GM12878 (cell line): Measurements from ENCODE around the gene NRN1L. TPM values are rescaled to one million over a fixed set of nuclear protein-coding genes. Genes with fewer than 3 reads are reported as not detected.

Experiments
- ATAC-seq: fragments of 200-7000 bp; cut with Tn5 transposase; 3 replicates; pipeline ENCODE4 v1.9.1; 2020; ENCODE audit warnings: mild to moderate bottlenecking, moderate library complexity
- BruUV-seq: library from RNA; stranded (reverse); fragments of 400-500 nt; replicated peaks from 2 replicates; lab custom pipeline; 2021; lab: Mats Ljungman, UMichigan
- CTCF ChIA-PET: fragments of 300-600 bp; sonication (Branson Sonifier 250); formaldehyde crosslinking; extraction: SDS; loops from one replicate; lab custom pipeline; 2021; ENCODE audit warnings: inconsistent platforms; lab: Yijun Ruan, JAX
- POLR2A ChIA-PET: fragments of 350-600 bp; formaldehyde crosslinking; extraction: SDS; loops from one replicate; lab custom pipeline; 2021; ENCODE audit warnings: inconsistent platforms; lab: Charles Lee
- RAD21 ChIA-PET: fragments of 300-600 bp; sonication (Branson Sonifier 250); formaldehyde crosslinking; loops from one replicate; lab custom pipeline; 2023; ENCODE audit warnings: antibody characterized with exemption; ENCODE audit not compliant: unreplicated experiment; lab: Charles Lee
- SMC1A ChIA-PET: fragments of 300-600 bp; sonication (Branson Sonifier 250); formaldehyde crosslinking; loops from one replicate; lab custom pipeline; 2023; ENCODE audit not compliant: unreplicated experiment, uncharacterized antibody; lab: Charles Lee
- DNase-seq: peaks from one replicate; pipeline ENCODE4 v3.0.0-alpha.2; 2011; ENCODE audit warnings: low read depth, low spot score
- FAIRE-seq: peaks from 3 replicates; lab custom pipeline; 2011; peaks lifted over from hg19 to GRCh38; lab: Jason Lieb, UNC
- H2AFZ ChIP-seq: 2 replicates; pipeline ENCODE4 v1.6.0; 2011; ENCODE audit warnings: low read depth, low read length, control low read depth; ENCODE audit not compliant: control insufficient read depth
- H3K27ac ChIP-seq: 2 replicates; pipeline ENCODE4 v1.5.1; 2011; ENCODE audit warnings: control low read depth; ENCODE audit not compliant: control insufficient read depth, insufficient read depth
- H3K27me3 ChIP-seq, 2 experiments: replicated peaks in 1 of 2; 2 replicates each; pipeline versions ENCODE4 v1.6.0 to v1.6.1; 2011; ENCODE audit warnings: low read length in 1 of 2; ENCODE audit not compliant: control insufficient read depth in 2 of 2, insufficient read depth in 2 of 2
- H3K36me3 ChIP-seq, 2 experiments: 2 replicates each; pipeline ENCODE4 v1.5.1; 2011; ENCODE audit warnings: low read length in 1 of 2; ENCODE audit not compliant: control insufficient read depth in 2 of 2, insufficient read depth in 2 of 2
- H3K4me1 ChIP-seq: 2 replicates; pipeline ENCODE4 v1.6.1; 2011; ENCODE audit warnings: mild to moderate bottlenecking, low read length, moderate library complexity, mixed read lengths; ENCODE audit not compliant: control insufficient read depth, insufficient read depth
- H3K4me2 ChIP-seq: 2 replicates; pipeline ENCODE4 v1.6.0; 2011; ENCODE audit warnings: control low read depth; ENCODE audit not compliant: control insufficient read depth, insufficient read depth
- H3K4me3 ChIP-seq: fragments of 200-600 bp; sonication (generic); 2 replicates; pipeline ENCODE4 v1.5.1; 2016
- H3K79me2 ChIP-seq: 2 replicates; pipeline ENCODE4 v1.6.0; 2011; ENCODE audit warnings: low read length; ENCODE audit not compliant: control insufficient read depth, insufficient read depth
- H3K9ac ChIP-seq: 2 replicates; pipeline ENCODE4 v1.8.0; 2011; ENCODE audit warnings: low read length, control low read depth, mixed read lengths; ENCODE audit not compliant: control insufficient read depth, insufficient read depth
- H3K9me3 ChIP-seq: replicated peaks from 3 replicates; pipeline ENCODE4 v1.5.1; 2011; ENCODE audit warnings: mild to moderate bottlenecking, low read length; ENCODE audit not compliant: control insufficient read depth, insufficient read depth
- H4K20me1 ChIP-seq: 2 replicates; pipeline ENCODE4 v1.6.0; 2011; ENCODE audit not compliant: control insufficient read depth, insufficient read depth
- ATF7 ChIP-seq: fragments of 450-650 bp; IDR thresholded peaks from 2 replicates; pipeline ENCODE4 v1.6.1; 2016; ENCODE audit warnings: low read depth, mild to moderate bottlenecking
- CBX5 ChIP-seq: sonication (generic); IDR thresholded peaks from 2 replicates; pipeline ENCODE4 v1.6.1; 2016; ENCODE audit warnings: low read depth, moderate library complexity, mild to moderate bottlenecking, inconsistent platforms
- NRF1 ChIP-seq: conservative IDR thresholded peaks from 2 replicates; pipeline ENCODE4 v1.6.1; 2011; ENCODE audit warnings: mild to moderate bottlenecking, low read depth, low read length, improper control_type of control experiment
- PBX3 ChIP-seq: IDR thresholded peaks from 2 replicates; pipeline ENCODE4 v1.6.1; 2011; ENCODE audit warnings: mild to moderate bottlenecking, low read depth, low read length, moderate library complexity; ENCODE audit not compliant: insufficient replicate concordance
- SPI1 ChIP-seq: IDR thresholded peaks from 2 replicates; pipeline ENCODE4 v1.6.1; 2011; ENCODE audit warnings: low read depth, mild to moderate bottlenecking, low read length, moderate library complexity, borderline replicate concordance; ENCODE audit not compliant: insufficient read depth
- ZNF217 ChIP-seq: fragments of 450-650 bp; IDR thresholded peaks from 2 replicates; pipeline ENCODE4 v1.6.1; 2017; ENCODE audit warnings: antibody characterized with exemption, mild to moderate bottlenecking
- WGBS: methylation state at CpG from one replicate; pipeline ENCODE4 v1.1.6; 2016; ENCODE audit warnings: low lambda C conversion rate; ENCODE audit not compliant: insufficient replicate concordance, insufficient coverage; ENCODE audit errors: missing lambda C conversion rate; 5-methylcytosine and 5-hydroxymethylcytosine counted together
- in situ Hi-C: fragments of 300-500 bp; cut with MboI; formaldehyde crosslinking; loops from 9 replicates; pipeline ENCODE4 v1.14.3; 2018; ENCODE audit warnings: mixed read lengths
- intact Hi-C: fragments of 100-400 bp; cut with micrococcal nuclease; formaldehyde crosslinking; loops from one replicate; pipeline ENCODE4 v1.14.2; 2022; ENCODE audit not compliant: unreplicated experiment
- polyA plus RNA-seq, 11 experiments: library from polyadenylated mRNA; depleted of rRNA in 4 of 11; unstranded in 6 of 11; stranded (reverse) in 5 of 11; fragments of >200 nt; fragmentation: Nextera tagmentation in 4 of 11; fragmentation: Illumina TruSeq in 1 of 11; extraction: Ambion mirVana in 4 of 11; extraction: Trizol in 1 of 11; gene quantifications; 1 replicate in 1 of 11; 2 replicates in 10 of 11; pipeline versions ENCODE4 v1.2.1 to v1.2.3, GENCODE V29; 2011 to 2016; ENCODE audit warnings: inconsistent platforms in 2 of 11, missing spikeins in 2 of 11, low read depth in 1 of 11
- total RNA-seq, 4 experiments: library from RNA; depleted of rRNA in 3 of 4; stranded (reverse); fragments of >200 nt in 3 of 4; fragmentation: Illumina TruSeq in 1 of 4; extraction: Trizol in 1 of 4; gene quantifications; 2 replicates each; pipeline versions ENCODE4 v1.2.1 to v1.2.3, GENCODE V29; 2013 to 2021

NRN1L gene
- total and polyA plus RNA-seq, 10 of the 15 experiments (the other 5 are each of a cell fraction or from before 2014, with no cell fraction given) = 0.11 to 0.99 (median 0.28) TPM; not detected in 3

GRCh38 chr16:67871256-67871655 lies 13.4 kb upstream of the NRN1L start:
- in situ Hi-C loops = no loop called here

GRCh38 chr16:67872131-67872630 lies 12.5 kb upstream of the NRN1L start:
- no TSS peak for BruUV-seq
- Histone ChIP-seq H3K79me2 (peaks cover 28% of the 10 kb centered on the region), H3K27me3 (no peaks in the 10 kb centered on the region), H3K36me3 (peaks cover 12 to 24% of the 10 kb centered on the region in 2 experiments), H3K9ac (peak overlapping the region; percentile 96)
- CTCF ChIA-PET = interaction anchor here (1.0 to 1.4 kb wide), 3 partner anchors 17 to 55 kb away, joined by 3 to 5 read pairs (median 3); no protein-coding TSS in a partner anchor
- RAD21 ChIA-PET = no interaction called here
- TF ChIP-seq PBX3 = no peak
- no peak for TF ChIP-seq ATF7
- peak; percentile 34; the same call in 1 of the 2 replicates for TF ChIP-seq SPI1
- TF ChIP-seq, all 136 proteins: peak for 1
- peaks cover 4% of the 10 kb centered on the region for H4K20me1 ChIP-seq
- FAIRE-seq (no peak), DNase-seq (no peak), ATAC-seq (no peak)
- ChIA-PET SMC1A (interaction anchor here (0.6 to 1.3 kb wide), 2 partner anchors 24 to 37 kb away, joined by 3 read pairs; no protein-coding TSS in a partner anchor), POLR2A (no interaction called here)
- H3K4me2 ChIP-seq = peak overlapping the region; percentile 88
- 50% methylated on average over 2 of the region's 2 CpGs for WGBS
- intact Hi-C loops = no loop called here
- no peak overlapping the region; the same call in 1 of the 2 replicates for H3K4me3 ChIP-seq
- H2AFZ ChIP-seq = peak overlapping the region; percentile 95
- in situ Hi-C loops = no loop called here
- peaks cover 10% of the 10 kb centered on the region for H3K4me1 ChIP-seq
- H3K9me3 ChIP-seq = no peaks in the 10 kb centered on the region
- peak overlapping the region; percentile 78 for H3K27ac ChIP-seq

More at GRCh38 chr16:67871256-67871655, 13.4 kb upstream of the NRN1L start:
- H3K9ac ChIP-seq = no peak overlapping the region
- no peak overlapping the region for H2AFZ ChIP-seq
- ChIA-PET RAD21 (interaction anchor here (0.9 kb wide), 1 partner anchor 27 kb away, joined by 3 read pairs; no protein-coding TSS in a partner anchor), POLR2A (interaction anchor here (0.5 to 2.0 kb wide), 4 partner anchors 31 to 181 kb away, joined by 3 to 5 read pairs (median 4); partner anchors contain the start of gene SLC12A4), CTCF (interaction anchor here (1.0 to 1.4 kb wide), 3 partner anchors 16 to 55 kb away, joined by 3 to 5 read pairs (median 3); no protein-coding TSS in a partner anchor), SMC1A (interaction anchor here (0.6 to 1.3 kb wide), 2 partner anchors 23 to 36 kb away, joined by 3 read pairs; no protein-coding TSS in a partner anchor)
- H3K4me1 ChIP-seq = peaks cover 9% of the 10 kb centered on the region
- no peak overlapping the region for H3K27ac ChIP-seq
- no peaks in the 10 kb centered on the region for H3K27me3 ChIP-seq
- H3K79me2 ChIP-seq = peaks cover 28% of the 10 kb centered on the region
- H3K4me2 ChIP-seq = no peak overlapping the region
- ATAC-seq (no peak), FAIRE-seq (no peak)
- H3K9me3 ChIP-seq = no peaks in the 10 kb centered on the region
- H3K36me3 ChIP-seq = peaks cover 10 to 28% of the 10 kb centered on the region in 2 experiments
- 65% methylated on average over 3 of the region's 3 CpGs for WGBS
- no TSS peak for BruUV-seq
- no peak for TF ChIP-seq NRF1
- TF ChIP-seq CBX5 = no peak
- no peak for TF ChIP-seq ZNF217
- TF ChIP-seq, all 136 proteins: peak for 0
- intact Hi-C loops = no loop called here
- no peak for DNase-seq
- H3K4me3 ChIP-seq = no peak overlapping the region
- peaks cover 4% of the 10 kb centered on the region; the same call in 1 of the 2 replicates for H4K20me1 ChIP-seq
